GM12865 (cell line): ENCODE measurements around the gene HOXB5.
A peak's percentile ranks its signal among the peaks of the same experiment; 100 is the strongest.

Experiments
- DNase-seq: peaks from one replicate; pipeline ENCODE4 v3.0.0; 2010; ENCODE audit warnings: low read depth
- H3K4me3 ChIP-seq: 2 replicates; pipeline ENCODE4 v1.5.1; 2011; ENCODE audit warnings: mild to moderate bottlenecking, low read depth, low read length, control low read depth
- CTCF ChIP-seq: IDR thresholded peaks from 2 replicates; pipeline ENCODE4 v1.5.1; 2011; ENCODE audit warnings: low read length, control low read depth, low read depth, inconsistent platforms; ENCODE audit not compliant: insufficient read depth; ENCODE audit errors: missing control alignments

The HOXB5 gene

GRCh38 chr17:48612854-48613691 is 19.5 kb upstream of the HOXB5 start:
- TF ChIP-seq CTCF = peak; percentile 20
- H3K4me3 ChIP-seq = peak overlapping the region; percentile 38

GRCh38 chr17:48612456-48612853 is 18.9 kb upstream of the HOXB5 start:
- TF ChIP-seq CTCF = no peak
- no peak for DNase-seq
- H3K4me3 ChIP-seq = peak overlapping the region; percentile 38

More at GRCh38 chr17:48612854-48613691, 19.5 kb upstream of the HOXB5 start:
- DNase-seq = peak; percentile 40

- no peak for DNase-seq
- H3K4me3 ChIP-seq = peak overlapping the region; percentile 93
- TF ChIP-seq CTCF = no peak
Observed at GRCh38 chr17:48611681-48612455, 18.3 kb upstream of the HOXB5 start.

GRCh38 chr17:48611213-48611612 is 17.6 kb upstream of the HOXB5 start:
- TF ChIP-seq CTCF = no peak
- H3K4me3 ChIP-seq = peak overlapping the region; percentile 93
- DNase-seq = no peak

- DNase-seq = peak; percentile 64
- peak within 1 kb of the TSS; percentile 93 for H3K4me3 ChIP-seq
- no peak for TF ChIP-seq CTCF
Observed at GRCh38 chr17:48610282-48611211, 17.0 kb upstream of the HOXB5 start, which contains the start of gene HOXB7. HOXB7 (minus strand) TSS chr17:48611017; CDS start chr17:48610918, 99 bp downstream.

GRCh38 chr17:48609759-48610281 is 16.2 kb upstream of the HOXB5 start:
- TF ChIP-seq CTCF = no peak
- peak overlapping the region; percentile 93 for H3K4me3 ChIP-seq
- no peak for DNase-seq
